HEK293T (cell line): ENCODE data around the gene FNDC3B.

ENCODE experiments used
- ELF4 ChIP-seq: fragments of 450-650 bp; IDR thresholded peaks from 2 replicates; pipeline ENCODE4 v1.6.1; 2017; ENCODE audit warnings: antibody characterized with exemption
- FOXA1 ChIP-seq: fragments of 450-650 bp; IDR thresholded peaks from 2 replicates; pipeline ENCODE4 v1.6.1; 2016; ENCODE audit warnings: mild to moderate bottlenecking
- FOXK2 ChIP-seq: fragments of 450-650 bp; IDR thresholded peaks from 2 replicates; pipeline ENCODE4 v1.6.1; 2016; ENCODE audit warnings: mild to moderate bottlenecking
- HDGF ChIP-seq: fragments of 450-650 bp; IDR thresholded peaks from 2 replicates; pipeline ENCODE4 v1.6.1; 2017; ENCODE audit warnings: antibody characterized with exemption, borderline replicate concordance
- L3MBTL2 ChIP-seq: fragments of 450-650 bp; conservative IDR thresholded peaks from 2 replicates; pipeline ENCODE4 v1.6.1; 2016; ENCODE audit warnings: mild to moderate bottlenecking
- LEF1 ChIP-seq: fragments of 450-650 bp; IDR thresholded peaks from 2 replicates; pipeline ENCODE4 v1.6.1; 2017; ENCODE audit warnings: mild to moderate bottlenecking, borderline replicate concordance
- SP1 ChIP-seq: fragments of 450-650 bp; IDR thresholded peaks from 2 replicates; pipeline ENCODE4 v1.6.1; 2017
- SUZ12 ChIP-seq: fragments of 450-650 bp; IDR thresholded peaks from 2 replicates; pipeline ENCODE4 v1.6.1; 2016; ENCODE audit warnings: mild to moderate bottlenecking
- TARDBP ChIP-seq: fragments of 450-650 bp; IDR thresholded peaks from 2 replicates; pipeline ENCODE4 v1.6.1; 2016

GRCh38 chr3:172199850-172200369 is 160.5 kb downstream of the FNDC3B start:
- TF ChIP-seq TARDBP (no peak), LEF1 (no peak), SP1 (no peak), SUZ12 (no peak), ELF4 (no peak), FOXA1 (no peak), HDGF (no peak), L3MBTL2 (no peak), FOXK2 (no peak)
